Activated T-helper 17 cell treated with anti-CD3 and anti-CD28 coated beads, Interleukin-2, amount 50 U/mL, for 72 hours (primary cell): ENCODE data around the gene HNRNPH2. TPM values are rescaled to one million over a fixed set of nuclear protein-coding genes. Genes with fewer than 3 reads are reported as not detected.

Source experiments
- ATAC-seq: fragments of 150-1000 bp; cut with Tn5 transposase; replicated peaks from 2 replicates; pipeline ENCODE4 v1.10.0; 2021; ENCODE audit warnings: mild to moderate bottlenecking, moderate library complexity
- H3K27ac Mint-ChIP-seq: one replicate; pipeline ENCODE4 v1.8.0; 2022; ENCODE audit warnings: mixed read lengths
- H3K27me3 Mint-ChIP-seq: one replicate; pipeline ENCODE4 v1.8.0; 2022; ENCODE audit warnings: mixed read lengths
- H3K36me3 Mint-ChIP-seq: one replicate; pipeline ENCODE4 v1.8.0; 2022; ENCODE audit warnings: low read depth, mild to moderate bottlenecking, mixed read lengths
- H3K4me1 Mint-ChIP-seq: one replicate; pipeline ENCODE4 v1.8.0; 2022; ENCODE audit warnings: mixed read lengths
- H3K4me3 Mint-ChIP-seq: one replicate; pipeline ENCODE4 v1.8.0; 2022; ENCODE audit warnings: mild to moderate bottlenecking, mixed read lengths
- H3K9me3 Mint-ChIP-seq: one replicate; pipeline ENCODE4 v1.8.0; 2022; ENCODE audit warnings: mixed read lengths
- total RNA-seq, 2 donors: library from RNA; stranded (reverse); gene quantifications; one replicate each; pipeline ENCODE4 v1.2.3, GENCODE V29; 2022

Gene HNRNPH2
- total RNA-seq, 2 donors from 2014 or later: 25.1 to 39.1 TPM

- Mint-ChIP-seq H3K36me3 (peaks cover 29% of the 10 kb centered on the region), H3K9me3 (no peaks in the 10 kb centered on the region), H3K27me3 (no peaks in the 10 kb centered on the region), H3K27ac (no peak overlapping the region), H3K4me3 (no peak overlapping the region), H3K4me1 (peaks cover 2% of the 10 kb centered on the region)
- ATAC-seq: no peak
Measured at GRCh38 chrX:101388604-101389003, 19.4 kb upstream of the HNRNPH2 start.

DNA sequence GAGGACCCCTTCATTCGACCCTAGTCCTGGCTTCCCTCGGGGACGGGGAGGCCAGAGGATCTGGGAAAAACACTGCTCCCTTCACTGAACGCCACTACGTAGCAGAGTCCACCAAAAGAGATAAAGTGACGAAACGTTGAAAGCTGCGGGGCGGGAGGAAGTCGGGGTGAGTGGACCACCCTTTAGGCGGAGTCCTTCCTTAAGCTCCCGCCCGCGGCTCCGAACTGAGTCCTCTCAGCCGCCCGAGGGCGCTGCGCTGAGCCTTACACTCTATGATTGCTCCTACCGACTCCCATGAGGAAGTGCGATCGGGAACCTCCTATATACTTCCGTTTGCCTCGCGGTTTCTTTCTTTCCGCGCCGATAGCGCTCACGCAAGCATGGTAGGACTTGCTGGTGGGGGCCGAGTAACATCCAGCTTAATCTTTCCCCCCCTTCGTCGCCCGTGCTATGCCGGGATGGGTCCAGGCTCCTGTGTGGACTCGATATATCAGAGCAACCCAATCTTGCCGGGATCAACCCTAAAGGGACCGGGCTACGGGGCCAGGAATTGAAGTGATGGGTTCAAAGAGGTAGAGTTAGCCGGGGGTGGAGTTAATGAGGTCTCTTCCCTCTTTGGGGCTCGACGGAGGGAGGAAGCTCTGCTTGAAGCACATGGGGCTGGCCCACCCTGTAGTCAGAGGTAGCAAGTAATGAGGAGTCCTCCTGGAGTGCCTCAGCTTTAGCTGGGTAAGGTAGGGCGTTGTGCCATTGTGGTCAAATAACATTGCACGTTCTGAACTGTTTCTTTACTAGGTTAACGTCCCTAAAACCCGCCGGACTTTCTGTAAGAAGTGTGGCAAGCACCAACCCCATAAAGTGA is 17.1 kb upstream of the HNRNPH2 start, which contains the start of gene RPL36A:
TSS of gene RPL36A (plus strand) at position 348 of the 862 bp plus-strand sequence. CDS start at position 381, 33 bp downstream.
- peak; percentile 97 for ATAC-seq
- H3K4me3 Mint-ChIP-seq: peak within 1 kb of the TSS; percentile 95
- peaks cover 4% of the 10 kb centered on the region for H3K4me1 Mint-ChIP-seq
- H3K27me3 Mint-ChIP-seq: no peaks in the 10 kb centered on the region
- H3K9me3 Mint-ChIP-seq: no peaks in the 10 kb centered on the region
- peaks cover 52% of the 10 kb centered on the region for H3K36me3 Mint-ChIP-seq
- peak within 1 kb of the TSS; percentile 94 for H3K27ac Mint-ChIP-seq

DNA sequence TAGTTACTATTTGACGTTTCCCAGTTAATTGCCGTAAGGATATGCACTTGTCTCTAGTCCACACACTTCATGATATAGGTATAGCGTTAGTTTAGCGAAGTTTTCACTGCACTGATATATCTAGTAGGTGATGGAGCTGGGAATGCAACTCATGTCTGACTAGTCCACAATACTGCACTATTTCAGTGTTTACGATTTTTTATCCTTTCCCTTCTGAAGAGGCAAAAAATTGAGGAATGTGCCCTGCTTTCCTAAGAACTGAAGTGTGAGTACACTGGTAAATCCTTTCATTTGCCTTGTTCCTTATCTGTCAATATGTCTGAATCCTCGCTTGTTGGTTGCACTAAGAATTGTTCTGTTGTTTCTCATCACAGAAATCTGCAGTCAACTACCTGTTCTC is 16.2 kb upstream of the HNRNPH2 start:
- H3K9me3 Mint-ChIP-seq: no peaks in the 10 kb centered on the region
- H3K4me1 Mint-ChIP-seq: peaks cover 4% of the 10 kb centered on the region
- peak overlapping the region; percentile 95 for H3K4me3 Mint-ChIP-seq
- peak overlapping the region; percentile 94 for H3K27ac Mint-ChIP-seq
- ATAC-seq: no peak
- no peaks in the 10 kb centered on the region for H3K27me3 Mint-ChIP-seq
- H3K36me3 Mint-ChIP-seq: peaks cover 62% of the 10 kb centered on the region

DNA sequence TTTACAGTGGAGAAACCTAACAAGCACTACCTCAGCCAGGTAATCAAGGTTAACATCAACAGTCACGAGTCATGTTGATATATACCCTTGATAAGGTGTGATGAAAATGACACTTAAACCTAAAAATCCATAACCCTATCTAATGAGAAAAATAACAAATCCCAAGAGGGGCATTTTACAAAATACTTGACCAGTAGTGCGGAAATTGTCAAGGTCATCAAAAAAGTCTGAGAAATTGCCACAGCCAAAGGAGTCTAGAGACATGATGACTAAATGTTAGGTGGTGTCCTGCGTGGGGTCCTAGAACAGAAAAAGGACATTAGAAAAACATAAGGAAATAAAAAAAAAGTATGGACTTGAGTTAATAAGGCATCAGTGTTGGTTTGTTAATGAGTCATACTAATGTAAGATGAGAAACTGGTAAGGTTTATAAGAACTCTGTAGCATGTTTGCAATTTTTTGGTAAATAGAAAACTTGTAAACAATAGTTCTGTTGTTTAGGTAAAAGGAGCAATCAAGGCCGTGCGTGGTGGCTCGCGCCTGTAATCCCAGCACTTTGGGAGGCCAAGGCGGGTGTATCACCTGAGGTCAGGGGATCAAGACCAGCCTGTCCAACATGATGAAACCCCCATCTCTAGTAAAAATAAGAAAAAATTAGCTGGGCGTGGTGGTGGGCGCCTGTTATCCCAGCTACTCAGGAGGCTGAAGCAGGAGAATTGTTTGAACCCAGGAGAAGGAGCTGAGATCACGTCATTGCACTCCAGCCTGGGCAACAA is 14.3 kb upstream of the HNRNPH2 start:
- Mint-ChIP-seq H3K9me3 (no peaks in the 10 kb centered on the region), H3K27me3 (no peaks in the 10 kb centered on the region), H3K36me3 (peaks cover 65% of the 10 kb centered on the region), H3K4me1 (peaks cover 4% of the 10 kb centered on the region), H3K4me3 (peak overlapping the region; percentile 95), H3K27ac (peak overlapping the region; percentile 33)
- no peak for ATAC-seq

DNA sequence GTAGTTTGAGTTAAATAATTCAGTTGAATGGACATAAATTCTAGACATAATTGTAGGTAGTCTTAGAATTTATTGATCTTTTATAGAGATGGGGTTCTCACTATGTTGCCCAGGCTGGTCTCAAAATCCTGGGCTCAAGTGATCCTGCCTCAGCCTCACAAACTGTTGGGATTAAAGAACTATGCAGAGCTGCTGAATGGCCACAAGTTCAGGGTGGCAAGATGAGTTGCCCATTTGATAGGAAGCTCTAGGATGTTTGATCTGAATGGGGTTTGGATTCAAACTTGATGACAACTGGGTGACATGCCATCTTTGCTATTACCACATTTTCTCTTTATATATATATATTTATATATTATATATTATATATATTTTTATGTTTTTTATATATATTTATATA is 13.7 kb upstream of the HNRNPH2 start:
- no peaks in the 10 kb centered on the region for H3K9me3 Mint-ChIP-seq
- H3K36me3 Mint-ChIP-seq: peaks cover 69% of the 10 kb centered on the region
- no peak for ATAC-seq
- peak overlapping the region; percentile 95 for H3K4me3 Mint-ChIP-seq
- no peak overlapping the region for H3K27ac Mint-ChIP-seq
- H3K4me1 Mint-ChIP-seq: peaks cover 4% of the 10 kb centered on the region
- H3K27me3 Mint-ChIP-seq: no peaks in the 10 kb centered on the region

GRCh38 chrX:101395789-101396188 is 12.2 kb upstream of the HNRNPH2 start:
- peak overlapping the region; percentile 48 for H3K27ac Mint-ChIP-seq
- ATAC-seq: no peak
- H3K4me1 Mint-ChIP-seq: peaks cover 4% of the 10 kb centered on the region
- peaks cover 80% of the 10 kb centered on the region for H3K36me3 Mint-ChIP-seq
- H3K9me3 Mint-ChIP-seq: no peaks in the 10 kb centered on the region
- no peak overlapping the region for H3K4me3 Mint-ChIP-seq
- no peaks in the 10 kb centered on the region for H3K27me3 Mint-ChIP-seq

GRCh38 chrX:101397779-101398178 is 10.2 kb upstream of the HNRNPH2 start:
- Mint-ChIP-seq H3K27me3 (no peaks in the 10 kb centered on the region), H3K27ac (no peak overlapping the region), H3K4me1 (peaks cover 4% of the 10 kb centered on the region), H3K9me3 (no peaks in the 10 kb centered on the region), H3K4me3 (no peak overlapping the region), H3K36me3 (peaks cover 80% of the 10 kb centered on the region)
- no peak for ATAC-seq

- H3K9me3 Mint-ChIP-seq: no peaks in the 10 kb centered on the region
- no peak overlapping the region for H3K4me3 Mint-ChIP-seq
- peaks cover 79% of the 10 kb centered on the region for H3K36me3 Mint-ChIP-seq
- no peak overlapping the region for H3K27ac Mint-ChIP-seq
- peaks cover 1% of the 10 kb centered on the region for H3K4me1 Mint-ChIP-seq
- no peaks in the 10 kb centered on the region for H3K27me3 Mint-ChIP-seq
- ATAC-seq: no peak
Measured at GRCh38 chrX:101398694-101399093, 9.3 kb upstream of the HNRNPH2 start.

DNA sequence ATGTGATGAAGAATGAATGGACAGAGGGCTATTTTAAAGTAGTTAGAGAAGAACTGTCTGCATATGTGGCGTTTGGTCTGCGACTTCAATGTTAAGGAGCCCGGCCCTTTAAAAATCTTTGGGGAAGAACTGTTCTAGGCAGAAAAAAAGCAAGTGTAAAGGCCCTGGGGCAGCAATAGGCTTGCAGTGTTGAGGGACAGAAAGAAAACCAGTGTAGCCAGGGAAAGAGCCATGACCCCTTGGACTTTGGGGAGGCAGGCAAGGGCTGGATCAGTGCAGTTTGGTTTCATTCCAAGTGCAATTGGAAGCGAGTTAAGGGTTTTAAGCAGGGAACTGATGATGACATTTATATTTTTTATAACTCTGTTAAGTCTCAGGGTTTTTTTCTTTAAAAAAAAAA is 8.2 kb upstream of the HNRNPH2 start:
- no peaks in the 10 kb centered on the region for H3K4me1 Mint-ChIP-seq
- H3K4me3 Mint-ChIP-seq: no peak overlapping the region
- H3K27me3 Mint-ChIP-seq: no peaks in the 10 kb centered on the region
- peaks cover 79% of the 10 kb centered on the region for H3K36me3 Mint-ChIP-seq
- H3K27ac Mint-ChIP-seq: no peak overlapping the region
- ATAC-seq: no peak
- H3K9me3 Mint-ChIP-seq: no peaks in the 10 kb centered on the region

GRCh38 chrX:101407167-101407747 is 765 bp upstream of the HNRNPH2 start:
- Mint-ChIP-seq H3K4me3 (peak overlapping the region; percentile 90), H3K4me1 (peaks cover 8% of the 10 kb centered on the region), H3K27me3 (no peaks in the 10 kb centered on the region), H3K27ac (peak overlapping the region; percentile 94), H3K36me3 (peaks cover 64% of the 10 kb centered on the region), H3K9me3 (no peaks in the 10 kb centered on the region)
- ATAC-seq: no peak

GRCh38 chrX:101408532-101408841 is 465 bp downstream of the HNRNPH2 start:
- Mint-ChIP-seq H3K9me3 (no peaks in the 10 kb centered on the region), H3K36me3 (peaks cover 66% of the 10 kb centered on the region), H3K4me3 (peak overlapping the region; percentile 90), H3K4me1 (peaks cover 17% of the 10 kb centered on the region), H3K27ac (peak overlapping the region; percentile 94), H3K27me3 (no peaks in the 10 kb centered on the region)
- peak; percentile 55 for ATAC-seq

GRCh38 chrX:101409043-101409442 is 1.0 kb downstream of the HNRNPH2 start:
- Mint-ChIP-seq H3K9me3 (no peaks in the 10 kb centered on the region), H3K4me3 (peak overlapping the region; percentile 90), H3K4me1 (peaks cover 17% of the 10 kb centered on the region), H3K27me3 (no peaks in the 10 kb centered on the region), H3K36me3 (peaks cover 64% of the 10 kb centered on the region), H3K27ac (peak overlapping the region; percentile 94)
- ATAC-seq: no peak

GRCh38 chrX:101410461-101410860 is 2.4 kb downstream of the HNRNPH2 start:
- H3K27me3 Mint-ChIP-seq: no peaks in the 10 kb centered on the region
- H3K4me3 Mint-ChIP-seq: peak overlapping the region; percentile 90
- H3K36me3 Mint-ChIP-seq: peaks cover 50% of the 10 kb centered on the region
- H3K27ac Mint-ChIP-seq: peak overlapping the region; percentile 94
- no peak for ATAC-seq
- no peaks in the 10 kb centered on the region for H3K9me3 Mint-ChIP-seq
- H3K4me1 Mint-ChIP-seq: peaks cover 23% of the 10 kb centered on the region

DNA sequence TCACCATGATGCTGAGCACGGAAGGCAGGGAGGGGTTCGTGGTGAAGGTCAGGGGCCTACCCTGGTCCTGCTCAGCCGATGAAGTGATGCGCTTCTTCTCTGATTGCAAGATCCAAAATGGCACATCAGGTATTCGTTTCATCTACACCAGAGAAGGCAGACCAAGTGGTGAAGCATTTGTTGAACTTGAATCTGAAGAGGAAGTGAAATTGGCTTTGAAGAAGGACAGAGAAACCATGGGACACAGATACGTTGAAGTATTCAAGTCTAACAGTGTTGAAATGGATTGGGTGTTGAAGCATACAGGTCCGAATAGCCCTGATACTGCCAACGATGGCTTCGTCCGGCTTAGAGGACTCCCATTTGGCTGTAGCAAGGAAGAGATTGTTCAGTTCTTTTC is 4.0 kb downstream of the HNRNPH2 start:
- peak overlapping the region; percentile 82 for H3K27ac Mint-ChIP-seq

More for the DNA sequence above, 4.0 kb downstream of the HNRNPH2 start:
- peak overlapping the region; percentile 54 for H3K4me3 Mint-ChIP-seq
- no peak for ATAC-seq
- peaks cover 41% of the 10 kb centered on the region for H3K36me3 Mint-ChIP-seq
- peaks cover 27% of the 10 kb centered on the region for H3K4me1 Mint-ChIP-seq
- H3K9me3 Mint-ChIP-seq: no peaks in the 10 kb centered on the region
- no peaks in the 10 kb centered on the region for H3K27me3 Mint-ChIP-seq
